LNCAP (cell line): ENCODE data around the gene ZNF239.

ENCODE experiments used
- TF ChIP-seq, protein P1 (sequence below): fragments of 450-650 bp; IDR thresholded peaks from 2 replicates; pipeline ENCODE4 v1.5.1; 2017; ENCODE audit warnings: mild to moderate bottlenecking

Gene ZNF239

DNA sequence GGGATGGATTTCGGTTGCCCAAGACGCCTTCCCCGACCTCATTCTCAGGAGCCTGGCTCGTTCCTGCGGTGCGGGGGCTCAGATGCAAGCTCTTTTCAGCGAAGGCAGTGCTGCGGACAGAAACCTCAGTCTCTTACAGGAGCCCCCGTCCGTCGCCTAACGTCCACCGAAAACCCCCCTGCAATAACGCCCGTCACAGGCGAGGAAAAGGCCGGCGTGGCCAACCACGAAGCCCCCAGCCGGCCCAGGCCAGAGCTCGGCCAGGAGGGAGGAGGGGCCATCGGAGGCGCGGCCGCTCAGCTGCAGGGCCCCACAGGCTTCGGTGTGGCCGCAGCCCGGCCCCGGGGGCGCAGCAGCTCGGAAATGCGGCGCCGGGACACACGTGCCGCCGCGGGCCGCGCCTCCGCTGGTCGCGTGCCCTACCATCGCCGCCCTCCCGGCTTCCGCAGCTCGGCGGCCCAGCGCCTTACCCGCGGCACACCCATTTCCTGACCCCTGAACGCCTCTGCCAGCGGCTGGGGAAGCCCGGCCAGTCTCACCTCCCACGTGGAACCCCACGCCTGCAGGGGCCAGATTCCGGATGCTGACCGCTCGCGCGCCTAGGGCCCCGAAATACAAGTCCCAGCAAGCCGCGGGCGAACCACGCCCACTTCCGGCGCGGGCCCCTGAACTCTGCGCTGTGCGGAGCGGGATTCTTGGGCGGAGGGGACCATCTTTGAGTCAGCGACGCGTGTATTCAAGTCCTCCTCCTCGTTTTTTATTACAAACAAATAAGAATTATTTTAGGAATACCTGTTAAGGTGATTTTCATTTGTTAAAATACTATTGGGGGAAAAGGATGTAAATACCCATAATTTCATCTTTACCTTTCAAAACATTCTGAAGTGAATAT, at the start of gene ZNF239:
TSS of gene ZNF239 (minus strand) at position 616 of the 892 bp plus-strand sequence. CDS start 16,537 bp downstream, outside the sequence.
- TF ChIP-seq, protein P1, sequence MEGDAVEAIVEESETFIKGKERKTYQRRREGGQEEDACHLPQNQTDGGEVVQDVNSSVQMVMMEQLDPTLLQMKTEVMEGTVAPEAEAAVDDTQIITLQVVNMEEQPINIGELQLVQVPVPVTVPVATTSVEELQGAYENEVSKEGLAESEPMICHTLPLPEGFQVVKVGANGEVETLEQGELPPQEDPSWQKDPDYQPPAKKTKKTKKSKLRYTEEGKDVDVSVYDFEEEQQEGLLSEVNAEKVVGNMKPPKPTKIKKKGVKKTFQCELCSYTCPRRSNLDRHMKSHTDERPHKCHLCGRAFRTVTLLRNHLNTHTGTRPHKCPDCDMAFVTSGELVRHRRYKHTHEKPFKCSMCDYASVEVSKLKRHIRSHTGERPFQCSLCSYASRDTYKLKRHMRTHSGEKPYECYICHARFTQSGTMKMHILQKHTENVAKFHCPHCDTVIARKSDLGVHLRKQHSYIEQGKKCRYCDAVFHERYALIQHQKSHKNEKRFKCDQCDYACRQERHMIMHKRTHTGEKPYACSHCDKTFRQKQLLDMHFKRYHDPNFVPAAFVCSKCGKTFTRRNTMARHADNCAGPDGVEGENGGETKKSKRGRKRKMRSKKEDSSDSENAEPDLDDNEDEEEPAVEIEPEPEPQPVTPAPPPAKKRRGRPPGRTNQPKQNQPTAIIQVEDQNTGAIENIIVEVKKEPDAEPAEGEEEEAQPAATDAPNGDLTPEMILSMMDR = no peak

DNA sequence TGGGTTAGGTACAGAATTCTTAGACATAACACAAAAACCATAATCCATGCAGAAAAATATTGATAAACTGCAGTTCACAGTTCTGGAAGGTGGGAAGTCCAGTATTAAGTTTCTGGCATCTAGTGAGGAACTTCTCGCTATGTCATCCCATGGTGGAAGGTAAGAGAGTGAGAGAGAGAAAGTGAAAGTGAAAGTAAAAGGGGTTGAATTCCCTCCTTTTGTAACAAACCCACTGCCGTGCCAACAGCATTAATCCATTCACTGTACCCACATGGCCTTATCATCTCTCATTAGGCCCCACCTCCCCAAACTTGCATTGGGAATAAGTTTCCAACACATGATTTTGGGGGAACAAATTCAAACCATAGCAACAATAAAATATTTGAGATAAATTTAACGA, 48.9 kb upstream of the ZNF239 start:
- TF ChIP-seq, protein P1 = no peak

DNA sequence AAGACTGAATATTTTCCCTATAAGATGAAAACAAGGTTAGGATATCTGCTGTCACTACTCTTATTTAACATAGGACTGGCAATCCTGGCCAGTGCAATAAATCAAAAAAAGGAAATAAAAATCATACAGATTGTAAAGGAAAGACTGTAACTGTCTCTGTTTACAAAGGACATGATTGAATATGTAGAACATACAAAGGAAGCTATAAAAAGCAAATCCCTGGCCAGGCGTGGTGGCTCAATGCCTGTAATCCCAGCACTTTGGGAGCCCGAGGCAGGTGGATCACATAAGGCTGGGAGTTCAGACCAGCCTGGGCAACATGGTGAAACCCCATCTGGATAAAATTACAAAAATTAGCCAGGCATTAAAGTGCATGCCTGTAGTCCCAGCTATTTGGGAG, 47.6 kb upstream of the ZNF239 start:
- TF ChIP-seq, protein P1 = no peak

DNA sequence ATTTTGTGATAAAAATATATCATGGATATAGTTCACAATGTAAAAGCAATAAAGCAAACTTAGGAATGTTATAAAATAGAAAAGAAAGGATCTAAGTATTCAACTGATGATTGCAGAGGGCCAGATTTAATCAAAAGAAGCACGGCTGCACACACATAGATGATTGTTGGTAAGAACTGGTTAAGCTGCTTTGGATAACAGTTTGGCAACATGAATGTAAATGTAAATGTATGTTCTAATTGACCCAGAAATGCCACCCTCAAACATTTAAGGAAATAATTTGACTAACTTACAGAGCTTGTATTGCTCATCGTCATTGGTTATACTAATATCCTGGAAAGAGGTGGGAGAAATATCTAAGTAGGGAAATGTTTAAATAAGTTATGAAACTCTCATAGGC, 45.0 kb upstream of the ZNF239 start:
- TF ChIP-seq, protein P1 = no peak

DNA sequence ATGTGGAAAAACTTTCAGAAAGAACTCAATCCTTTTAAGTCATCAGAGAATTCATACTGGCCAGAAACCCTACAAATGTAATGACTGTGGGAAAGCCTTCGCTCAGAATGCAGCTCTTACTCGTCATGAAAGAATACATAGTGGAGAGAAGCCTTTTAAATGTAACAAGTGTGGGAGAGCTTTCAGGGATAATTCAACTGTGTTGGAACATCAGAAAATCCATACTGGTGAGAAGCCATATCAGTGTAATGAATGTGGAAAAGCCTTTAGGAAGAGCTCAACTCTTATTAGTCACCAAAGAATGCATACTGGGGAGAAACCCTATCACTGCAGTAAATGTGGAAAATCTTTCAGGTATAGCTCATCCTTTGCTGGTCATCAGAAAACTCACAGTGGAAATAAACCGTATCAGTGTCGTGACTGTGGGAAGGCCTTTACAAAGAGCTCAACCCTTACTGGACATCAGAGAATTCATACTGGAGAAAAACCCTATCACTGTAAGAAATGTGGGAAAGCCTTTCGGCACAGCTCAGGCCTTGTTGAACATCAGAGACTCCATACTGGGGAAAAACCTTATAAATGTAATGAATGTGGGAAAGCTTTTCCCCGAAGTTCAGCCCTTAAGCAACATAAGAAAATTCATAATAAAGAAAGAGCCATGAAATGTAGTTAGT, 42.4 kb upstream of the ZNF239 start:
- TF ChIP-seq, protein P1 = no peak

DNA sequence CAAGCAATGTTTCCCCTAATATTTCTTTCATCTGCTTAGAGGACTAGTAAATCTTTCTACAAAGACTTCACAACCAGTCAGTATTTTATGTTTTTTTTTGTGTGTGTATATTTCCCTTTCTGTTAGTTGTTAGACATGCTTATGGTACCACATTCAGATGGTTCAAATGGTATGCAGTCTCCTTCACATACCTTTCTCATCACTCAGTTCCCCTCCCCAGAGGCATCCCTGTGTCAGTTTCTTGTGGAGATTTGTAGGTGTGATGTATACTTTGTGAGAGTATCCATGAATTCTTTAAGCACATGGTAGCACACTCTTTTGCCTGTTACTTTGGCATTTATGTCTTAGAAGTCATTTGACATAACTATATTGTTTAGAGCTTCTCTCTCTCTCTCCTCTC, 36.2 kb upstream of the ZNF239 start:
- TF ChIP-seq, protein P1 = no peak

DNA sequence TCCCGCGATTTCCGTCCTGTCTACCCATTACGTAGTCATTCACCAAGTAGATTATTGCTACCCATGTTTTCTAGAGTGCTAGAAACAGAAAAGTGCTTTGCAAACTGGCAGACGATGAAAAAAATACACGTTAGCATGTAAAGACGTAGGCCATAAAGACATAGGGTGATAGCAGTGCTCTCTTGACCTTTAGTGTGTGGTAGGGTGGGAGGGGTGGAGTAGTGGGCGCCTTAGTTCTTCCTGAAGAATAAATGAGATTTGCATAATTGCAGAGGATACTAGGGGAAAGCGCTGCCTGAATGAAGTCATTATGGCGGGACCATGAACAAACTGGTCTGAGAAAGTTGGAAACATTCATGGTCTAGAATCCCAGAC, 32.8 kb upstream of the ZNF239 start:
- TF ChIP-seq, protein P1 = no peak
